Neural cell (in vitro differentiated cells): Measurements from ENCODE around the gene HPS1. TPM values are rescaled to one million over a fixed set of nuclear protein-coding genes. Genes with fewer than 3 reads are reported as not detected.

Source experiments
- H2AFZ ChIP-seq: fragments of 200-600, 300-800 bp; sonication (generic), shearing (Covaris generic); 2 replicates; pipeline ENCODE4 v1.6.0; 2014; ENCODE audit warnings: low read depth, mild to moderate bottlenecking, antibody characterized with exemption, low read length, moderate library complexity
- H3F3A ChIP-seq: fragments of 200-600 bp; shearing (Covaris generic); 2 replicates; pipeline ENCODE4 v1.6.1; 2016; ENCODE audit warnings: mild to moderate bottlenecking, moderate library complexity, mixed read lengths, antibody characterized with exemption, low read length; ENCODE audit not compliant: insufficient read depth, poor library complexity, severe bottlenecking
- H3K27ac ChIP-seq: fragments of 200-600, 300-800 bp; sonication (generic), shearing (Covaris generic); 2 replicates; pipeline ENCODE4 v1.5.1; 2014; ENCODE audit warnings: mild to moderate bottlenecking, low read length, moderate library complexity
- H3K27me3 ChIP-seq: fragments of 300-800, 200-600 bp; sonication (generic), shearing (Covaris generic); 2 replicates; pipeline ENCODE4 v1.6.0; 2014; ENCODE audit warnings: mild to moderate bottlenecking, low read depth, low read length, moderate library complexity; ENCODE audit not compliant: insufficient read depth
- H3K36me3 ChIP-seq: fragments of 300-800, 200-600 bp; sonication (generic), shearing (Covaris generic); 2 replicates; pipeline ENCODE4 v1.5.1; 2014; ENCODE audit warnings: mild to moderate bottlenecking, antibody characterized with exemption, low read length, moderate library complexity; ENCODE audit not compliant: insufficient read depth
- H3K4me2 ChIP-seq: fragments of 300-800, 200-600 bp; sonication (generic), shearing (Covaris generic); 2 replicates; pipeline ENCODE4 v1.6.0; 2014; ENCODE audit warnings: mild to moderate bottlenecking, low read length
- H3K4me3 ChIP-seq: fragments of 300-800, 200-600 bp; sonication (generic), shearing (Covaris generic); 2 replicates; pipeline ENCODE4 v1.5.1; 2014; ENCODE audit warnings: mild to moderate bottlenecking, low read length, moderate library complexity
- H3K79me2 ChIP-seq: fragments of 200-600 bp; shearing (Covaris generic); replicated peaks from 2 replicates; pipeline ENCODE4 v1.6.0; 2014; ENCODE audit warnings: mild to moderate bottlenecking, low read length, moderate library complexity; ENCODE audit not compliant: insufficient read depth
- H3K9ac ChIP-seq: fragments of 300-800, 200-600 bp; sonication (generic), shearing (Covaris generic); 2 replicates; pipeline ENCODE4 v1.6.1; 2016; ENCODE audit warnings: mild to moderate bottlenecking, low read length, mixed read lengths
- H3K9me2 ChIP-seq: fragments of 200-600 bp; shearing (Covaris generic); 2 replicates; pipeline ENCODE4 v1.6.1; 2016; ENCODE audit warnings: mild to moderate bottlenecking, low read length, mixed read lengths; ENCODE audit not compliant: insufficient read depth
- H3K9me3 ChIP-seq: fragments of 200-600, 300-800 bp; sonication (generic), shearing (Covaris generic); 2 replicates; pipeline ENCODE4 v1.6.1; 2016; ENCODE audit warnings: mild to moderate bottlenecking, mixed run types, low read length, moderate library complexity, mixed read lengths
- H4K20me1 ChIP-seq: fragments of 200-600 bp; shearing (Covaris generic); 2 replicates; pipeline ENCODE4 v1.6.1; 2016; ENCODE audit warnings: mild to moderate bottlenecking, mixed run types; ENCODE audit not compliant: insufficient read depth
- CTCF ChIP-seq: fragments of 450-650 bp; IDR thresholded peaks from 2 replicates; pipeline ENCODE4 v1.5.1; 2014; ENCODE audit warnings: antibody characterized with exemption, mild to moderate bottlenecking, moderate library complexity; ENCODE audit not compliant: poor library complexity, severe bottlenecking
- EP300 ChIP-seq: fragments of 450-650 bp; conservative IDR thresholded peaks from 2 replicates; pipeline ENCODE4 v1.6.1; 2014; ENCODE audit warnings: antibody characterized with exemption, mild to moderate bottlenecking, moderate library complexity; ENCODE audit not compliant: poor library complexity, severe bottlenecking
- EZH2 ChIP-seq: fragments of 200-600, 300-800 bp; shearing (Covaris generic), sonication (generic); IDR thresholded peaks from 2 replicates; pipeline ENCODE4 v1.6.1; 2014; ENCODE audit warnings: antibody characterized with exemption, low read length, borderline replicate concordance, mild to moderate bottlenecking; ENCODE audit not compliant: insufficient read depth, poor library complexity, severe bottlenecking
- MXI1 ChIP-seq: fragments of 450-650 bp; conservative IDR thresholded peaks from 2 replicates; pipeline ENCODE4 v1.6.1; 2014; ENCODE audit warnings: antibody characterized with exemption, mild to moderate bottlenecking; ENCODE audit not compliant: poor library complexity, severe bottlenecking
- POLR2AphosphoS5 ChIP-seq: IDR thresholded peaks from 2 replicates; pipeline ENCODE4 v1.6.1; 2012
- RAD21 ChIP-seq: fragments of 450-650 bp; conservative IDR thresholded peaks from 2 replicates; pipeline ENCODE4 v1.6.1; 2014; ENCODE audit warnings: antibody characterized with exemption, mild to moderate bottlenecking, moderate library complexity
- REST ChIP-seq: IDR thresholded peaks from 2 replicates; pipeline ENCODE4 v1.6.1; 2012; ENCODE audit warnings: borderline replicate concordance
- SMC3 ChIP-seq: fragments of 450-650 bp; conservative IDR thresholded peaks from 2 replicates; pipeline ENCODE4 v1.6.1; 2014; ENCODE audit warnings: antibody characterized with exemption, mild to moderate bottlenecking, moderate library complexity; ENCODE audit not compliant: poor library complexity
- TAF1 ChIP-seq: IDR thresholded peaks from 2 replicates; pipeline ENCODE4 v1.6.1; 2012; ENCODE audit warnings: low read depth
- polyA plus RNA-seq: library from polyadenylated mRNA; depleted of rRNA; stranded (reverse); fragments of >200 nt; gene quantifications from 2 replicates; pipeline ENCODE4 v1.2.3, GENCODE V29; 2014

HPS1 gene
- polyA plus RNA-seq, 1 donor from 2014 or later = 1.4 TPM

GRCh38 chr10:98391578-98391991 lies 55.1 kb downstream of the HPS1 start:
- Histone ChIP-seq H2AFZ (no peak overlapping the region), H3F3A (no peaks in the 10 kb centered on the region)
- TF ChIP-seq POLR2AphosphoS5 (no peak), RAD21 (no peak), CTCF (no peak), EZH2 (no peak), REST (no peak), EP300 (no peak), TAF1 (no peak), MXI1 (no peak), SMC3 (no peak)

GRCh38 chr10:98391065-98391464 lies 55.7 kb downstream of the HPS1 start:
- H3K9ac ChIP-seq = no peak overlapping the region
- no peak overlapping the region for H2AFZ ChIP-seq
- H4K20me1 ChIP-seq = no peaks in the 10 kb centered on the region
- no peaks in the 10 kb centered on the region for H3K36me3 ChIP-seq
- H3K79me2 ChIP-seq = no peaks in the 10 kb centered on the region
- H3K9me3 ChIP-seq = no peaks in the 10 kb centered on the region
- H3K4me3 ChIP-seq = no peak overlapping the region
- H3F3A ChIP-seq = no peaks in the 10 kb centered on the region
- no peak overlapping the region for H3K27ac ChIP-seq
- TF ChIP-seq EZH2 (no peak), RAD21 (no peak), TAF1 (no peak), POLR2AphosphoS5 (no peak), EP300 (no peak), CTCF (no peak)
- H3K4me2 ChIP-seq = no peak overlapping the region
- no peaks in the 10 kb centered on the region for H3K9me2 ChIP-seq
- H3K27me3 ChIP-seq = no peaks in the 10 kb centered on the region

More at GRCh38 chr10:98391578-98391991, 55.1 kb downstream of the HPS1 start:
- H3K27ac ChIP-seq = no peak overlapping the region
- H3K27me3 ChIP-seq = no peaks in the 10 kb centered on the region
- no peaks in the 10 kb centered on the region for H4K20me1 ChIP-seq
- H3K9me3 ChIP-seq = no peaks in the 10 kb centered on the region
- no peak overlapping the region for H3K4me3 ChIP-seq
- no peak overlapping the region for H3K9ac ChIP-seq
- no peaks in the 10 kb centered on the region for H3K9me2 ChIP-seq
- no peaks in the 10 kb centered on the region for H3K79me2 ChIP-seq
- no peak overlapping the region for H3K4me2 ChIP-seq
- no peaks in the 10 kb centered on the region for H3K36me3 ChIP-seq
